Stomach (tissue), 4 donors: ENCODE results near the gene MARCHF3.

Experiments used
- POLR2A ChIP-seq, 4 donors: fragments of 450-650 bp; IDR thresholded peaks; one replicate each; pipeline ENCODE4 v1.6.1; 2016; ENCODE audit warnings: antibody characterized with exemption in 4 of 4, control low read depth in 2 of 4, mild to moderate bottlenecking in 1 of 4, moderate library complexity in 1 of 4
- TF ChIP-seq, protein P1 (sequence below), 7 experiments: fragments of 450-650 bp in 4 of 7; fragments of 200-600 bp in 3 of 7; sonication (generic) in 3 of 7; IDR thresholded peaks; one replicate each; pipeline ENCODE4 v1.5.1; 2016 to 2019; ENCODE audit warnings: antibody characterized with exemption in 7 of 7, control low read depth in 2 of 7, mild to moderate bottlenecking in 1 of 7

DNA sequence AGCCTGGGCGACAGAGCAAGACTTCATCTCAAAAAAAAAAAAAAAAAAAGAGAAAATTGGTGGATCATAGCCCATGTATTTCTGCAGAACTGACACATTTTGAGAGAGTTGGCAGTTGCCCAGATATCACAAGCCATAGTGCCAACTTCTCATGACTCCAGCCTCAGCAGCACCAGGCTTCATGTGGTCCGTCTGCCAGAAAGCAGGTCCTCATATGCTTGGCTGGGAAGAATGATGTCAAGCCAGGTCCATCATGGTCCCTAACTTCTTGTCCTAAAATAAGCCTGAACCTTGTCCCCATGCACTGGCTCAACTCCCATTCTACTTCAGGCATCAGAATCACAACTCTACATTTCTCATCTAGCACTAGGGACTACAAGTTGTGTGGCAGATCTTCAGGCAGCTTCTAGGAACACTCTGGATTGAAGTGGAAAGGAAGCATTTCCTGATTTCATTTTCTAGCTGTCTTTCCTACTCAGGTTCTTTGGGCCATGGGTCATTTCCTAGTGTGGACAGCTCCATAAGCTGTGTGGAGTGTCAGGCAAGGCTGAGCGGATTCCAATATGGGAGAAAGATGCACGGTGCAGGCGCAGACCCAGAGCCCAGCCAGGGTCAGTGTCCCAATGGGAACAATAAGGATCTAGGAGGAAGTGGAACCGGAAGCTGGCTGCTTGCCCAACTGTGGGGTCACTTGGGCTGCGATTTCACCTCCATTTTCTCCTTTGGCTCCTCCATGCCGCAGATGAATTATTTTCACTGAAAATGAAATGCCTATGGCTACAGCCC is 163.3 kb downstream of the MARCHF3 start:
- no peak for TF ChIP-seq POLR2A (IDR thresholded peaks at IDR 0.05)
- TF ChIP-seq, protein P1, sequence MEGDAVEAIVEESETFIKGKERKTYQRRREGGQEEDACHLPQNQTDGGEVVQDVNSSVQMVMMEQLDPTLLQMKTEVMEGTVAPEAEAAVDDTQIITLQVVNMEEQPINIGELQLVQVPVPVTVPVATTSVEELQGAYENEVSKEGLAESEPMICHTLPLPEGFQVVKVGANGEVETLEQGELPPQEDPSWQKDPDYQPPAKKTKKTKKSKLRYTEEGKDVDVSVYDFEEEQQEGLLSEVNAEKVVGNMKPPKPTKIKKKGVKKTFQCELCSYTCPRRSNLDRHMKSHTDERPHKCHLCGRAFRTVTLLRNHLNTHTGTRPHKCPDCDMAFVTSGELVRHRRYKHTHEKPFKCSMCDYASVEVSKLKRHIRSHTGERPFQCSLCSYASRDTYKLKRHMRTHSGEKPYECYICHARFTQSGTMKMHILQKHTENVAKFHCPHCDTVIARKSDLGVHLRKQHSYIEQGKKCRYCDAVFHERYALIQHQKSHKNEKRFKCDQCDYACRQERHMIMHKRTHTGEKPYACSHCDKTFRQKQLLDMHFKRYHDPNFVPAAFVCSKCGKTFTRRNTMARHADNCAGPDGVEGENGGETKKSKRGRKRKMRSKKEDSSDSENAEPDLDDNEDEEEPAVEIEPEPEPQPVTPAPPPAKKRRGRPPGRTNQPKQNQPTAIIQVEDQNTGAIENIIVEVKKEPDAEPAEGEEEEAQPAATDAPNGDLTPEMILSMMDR (IDR thresholded peaks at IDR 0.05): no peak
